ENCODE data around the gene JUN. TPM values are rescaled to one million over a fixed set of nuclear protein-coding genes. Genes with fewer than 3 reads are reported as not detected.

The JUN gene
- total and polyA plus RNA-seq, 2 of the 13 experiments (the other 11 are each of a cell fraction or from before 2014, with no cell fraction given), result 18.2 to 22.3 TPM

- TF ChIP-seq ZNF432 (CRISPR knock-in tag; IDR thresholded peaks at IDR 0.05; ENCODE audit: borderline replicate concordance) (no peak), TP53 (CRISPR knock-in tag; conservative IDR thresholded peaks at IDR 0.05) (no peak), FOSL1 (CRISPR knock-in tag; IDR thresholded peaks at IDR 0.05; ENCODE audit: borderline replicate concordance) (peak; percentile 95), ZNF256 (CRISPR knock-in tag; conservative IDR thresholded peaks at IDR 0.05) (no peak), SMARCC2 (IDR thresholded peaks at IDR 0.05) (no peak), ATRX (CRISPR knock-in tag; IDR thresholded peaks at IDR 0.05; ENCODE audit: borderline replicate concordance) (no peak), ZNF891 (CRISPR knock-in tag; IDR thresholded peaks at IDR 0.05) (no peak), ZNF572 (CRISPR knock-in tag; IDR thresholded peaks at IDR 0.05) (no peak), NFIC (IDR thresholded peaks at IDR 0.05; ENCODE audit: low read length) (peak; percentile 65; the same call in 1 of the 2 replicates), SNAPC2 (CRISPR knock-in tag; IDR thresholded peaks at IDR 0.05) (peak; percentile 36; the same call in 1 of the 2 replicates), HMG20A (CRISPR knock-in tag; IDR thresholded peaks at IDR 0.05; ENCODE audit: borderline replicate concordance) (peak; percentile 82), TEF (CRISPR knock-in tag; IDR thresholded peaks at IDR 0.05) (no peak), ZNF234 (CRISPR knock-in tag; conservative IDR thresholded peaks at IDR 0.05) (no peak), NCOR1 (IDR thresholded peaks at IDR 0.05; ENCODE audit: borderline replicate concordance, low read length) (no peak), PRMT3 (CRISPR knock-in tag; IDR thresholded peaks at IDR 0.05; ENCODE audit: borderline replicate concordance, low read depth) (no peak), FOXK2 (IDR thresholded peaks at IDR 0.05) (no peak), ONECUT2 (CRISPR knock-in tag; IDR thresholded peaks at IDR 0.05) (no peak), ZNF83 (CRISPR knock-in tag; IDR thresholded peaks at IDR 0.05; ENCODE audit: borderline replicate concordance) (no peak), RCOR2 (CRISPR knock-in tag; IDR thresholded peaks at IDR 0.05) (peak; percentile 78), MIER3 (CRISPR knock-in tag; IDR thresholded peaks at IDR 0.05; ENCODE audit: borderline replicate concordance) (peak; percentile 41; the same call in 1 of the 2 replicates), IRF9 (CRISPR knock-in tag; IDR thresholded peaks at IDR 0.05; ENCODE audit: borderline replicate concordance) (0 out of 2 replicates have a peak, but pooled peaks have one; percentile 72), NR3C1 (CRISPR knock-in tag; IDR thresholded peaks at IDR 0.05) (no peak), CCDC6 (CRISPR knock-in tag; IDR thresholded peaks at IDR 0.05) (0 out of 2 replicates have a peak, but pooled peaks have one; percentile 52), ZBTB38 (CRISPR knock-in tag; IDR thresholded peaks at IDR 0.05) (peak; percentile 97), ZNF784 (CRISPR knock-in tag; IDR thresholded peaks at IDR 0.05; ENCODE audit: borderline replicate concordance) (no peak), IKZF4 (CRISPR knock-in tag; IDR thresholded peaks at IDR 0.05; ENCODE audit: borderline replicate concordance, low read depth, not compliant biosample characterization) (no peak), LCORL (IDR thresholded peaks at IDR 0.05) (no peak), LCORL (CRISPR knock-in tag; IDR thresholded peaks at IDR 0.05) (no peak), ZNF607 (CRISPR knock-in tag; IDR thresholded peaks at IDR 0.05; ENCODE audit: borderline replicate concordance) (0 out of 2 replicates have a peak, but pooled peaks have one; percentile 63), NCOA5 (CRISPR knock-in tag; IDR thresholded peaks at IDR 0.05) (no peak), PITX1 (CRISPR knock-in tag; IDR thresholded peaks at IDR 0.05) (no peak), FOSL2 (CRISPR knock-in tag; IDR thresholded peaks at IDR 0.05) (peak; percentile 100), NONO (IDR thresholded peaks at IDR 0.05) (no peak), NONO (CRISPR knock-in tag; conservative IDR thresholded peaks at IDR 0.05) (no peak)
Measured at GRCh38 chr1:58755468-58755872, 28.4 kb downstream of the JUN start (continued).

Data from HepG2 (cell line).